HUES48 (cell line): Measurements from ENCODE around the gene PTPRN2.

Source experiments
- H3K27ac ChIP-seq: one replicate; pipeline ENCODE4 v1.7.0; 2013; ENCODE audit warnings: low read depth, low read length, inconsistent platforms
- H3K27me3 ChIP-seq: 2 replicates; pipeline ENCODE4 v1.6.1; 2013; ENCODE audit warnings: mild to moderate bottlenecking, low read length; ENCODE audit not compliant: control insufficient read depth, insufficient read depth
- H3K36me3 ChIP-seq: 2 replicates; pipeline ENCODE4 v1.6.1; 2013; ENCODE audit warnings: low read length; ENCODE audit not compliant: control insufficient read depth, insufficient read depth
- H3K4me1 ChIP-seq: 2 replicates; pipeline ENCODE4 v1.6.1; 2013; ENCODE audit warnings: mild to moderate bottlenecking, low read length; ENCODE audit not compliant: control insufficient read depth, insufficient read depth
- H3K4me3 ChIP-seq: 2 replicates; pipeline ENCODE4 v1.5.1; 2013; ENCODE audit warnings: mild to moderate bottlenecking, low read depth, low read length
- H3K9ac ChIP-seq: 2 replicates; pipeline ENCODE4 v1.6.1; 2013; ENCODE audit warnings: mild to moderate bottlenecking, low read depth, low read length, moderate library complexity
- H3K9me3 ChIP-seq: 2 replicates; pipeline ENCODE4 v1.6.1; 2013; ENCODE audit warnings: low read length; ENCODE audit not compliant: control insufficient read depth, insufficient read depth

Gene PTPRN2

GRCh38 chr7:157615101-157615817 lies 972.4 kb downstream of the PTPRN2 start:
- H3K4me3 ChIP-seq, result no peak overlapping the region
- H3K27me3 ChIP-seq, result peaks cover 19% of the 10 kb centered on the region; the same call in 1 of the 2 replicates
- no peak overlapping the region for H3K27ac ChIP-seq
- no peaks in the 10 kb centered on the region for H3K36me3 ChIP-seq
- no peaks in the 10 kb centered on the region for H3K9me3 ChIP-seq
- H3K4me1 ChIP-seq, result no peaks in the 10 kb centered on the region
- H3K9ac ChIP-seq, result no peak overlapping the region

GRCh38 chr7:157614457-157615020 lies 973.1 kb downstream of the PTPRN2 start:
- peaks cover 19% of the 10 kb centered on the region; the same call in 1 of the 2 replicates for H3K27me3 ChIP-seq
- H3K27ac ChIP-seq, result no peak overlapping the region
- no peak overlapping the region for H3K4me3 ChIP-seq
- no peaks in the 10 kb centered on the region for H3K9me3 ChIP-seq
- no peaks in the 10 kb centered on the region for H3K4me1 ChIP-seq
- no peaks in the 10 kb centered on the region for H3K36me3 ChIP-seq
- no peak overlapping the region for H3K9ac ChIP-seq

GRCh38 chr7:157613575-157614322 lies 973.9 kb downstream of the PTPRN2 start:
- Histone ChIP-seq H3K9ac (no peak overlapping the region), H3K4me3 (no peak overlapping the region), H3K9me3 (no peaks in the 10 kb centered on the region)

GRCh38 chr7:157612664-157613561 lies 974.7 kb downstream of the PTPRN2 start:
- Histone ChIP-seq H3K4me3 (no peak overlapping the region; the same call in 1 of the 2 replicates), H3K9me3 (no peaks in the 10 kb centered on the region), H3K9ac (no peak overlapping the region), H3K36me3 (no peaks in the 10 kb centered on the region), H3K27ac (no peak overlapping the region), H3K27me3 (peaks cover 19% of the 10 kb centered on the region; the same call in 1 of the 2 replicates), H3K4me1 (no peaks in the 10 kb centered on the region)

More at GRCh38 chr7:157613575-157614322, 973.9 kb downstream of the PTPRN2 start:
- Histone ChIP-seq H3K36me3 (no peaks in the 10 kb centered on the region), H3K27ac (no peak overlapping the region), H3K27me3 (peaks cover 19% of the 10 kb centered on the region; the same call in 1 of the 2 replicates), H3K4me1 (no peaks in the 10 kb centered on the region)

- no peak overlapping the region for H3K9ac ChIP-seq
- no peaks in the 10 kb centered on the region for H3K4me1 ChIP-seq
- no peak overlapping the region for H3K27ac ChIP-seq
- no peak overlapping the region for H3K4me3 ChIP-seq
- no peaks in the 10 kb centered on the region for H3K9me3 ChIP-seq
- no peaks in the 10 kb centered on the region for H3K36me3 ChIP-seq
- peaks cover 24% of the 10 kb centered on the region; the same call in 1 of the 2 replicates for H3K27me3 ChIP-seq
These were observed 975.5 kb downstream of the PTPRN2 start for GRCh38 chr7:157612009-157612663.

- Histone ChIP-seq H3K27me3 (peaks cover 25% of the 10 kb centered on the region; the same call in 1 of the 2 replicates), H3K9me3 (no peaks in the 10 kb centered on the region), H3K4me1 (no peaks in the 10 kb centered on the region), H3K4me3 (no peak overlapping the region), H3K9ac (no peak overlapping the region), H3K27ac (no peak overlapping the region), H3K36me3 (no peaks in the 10 kb centered on the region)
These were observed 976.3 kb downstream of the PTPRN2 start for GRCh38 chr7:157611341-157611740.

- H3K4me1 ChIP-seq, result no peaks in the 10 kb centered on the region
These were observed 976.8 kb downstream of the PTPRN2 start for GRCh38 chr7:157610671-157611295.

GRCh38 chr7:157609932-157610640 lies 977.5 kb downstream of the PTPRN2 start:
- Histone ChIP-seq H3K4me3 (no peak overlapping the region), H3K27me3 (peaks cover 27% of the 10 kb centered on the region; the same call in 1 of the 2 replicates), H3K4me1 (no peaks in the 10 kb centered on the region), H3K36me3 (no peaks in the 10 kb centered on the region), H3K27ac (no peak overlapping the region), H3K9me3 (no peaks in the 10 kb centered on the region), H3K9ac (no peak overlapping the region)

More at GRCh38 chr7:157610671-157611295, 976.8 kb downstream of the PTPRN2 start:
- Histone ChIP-seq H3K27me3 (peaks cover 25% of the 10 kb centered on the region; the same call in 1 of the 2 replicates), H3K36me3 (no peaks in the 10 kb centered on the region), H3K9ac (no peak overlapping the region), H3K4me3 (no peak overlapping the region), H3K27ac (no peak overlapping the region), H3K9me3 (no peaks in the 10 kb centered on the region)

- Histone ChIP-seq H3K27me3 (peaks cover 30% of the 10 kb centered on the region; the same call in 1 of the 2 replicates), H3K27ac (no peak overlapping the region), H3K36me3 (no peaks in the 10 kb centered on the region), H3K9me3 (no peaks in the 10 kb centered on the region), H3K4me1 (no peaks in the 10 kb centered on the region), H3K4me3 (no peak overlapping the region), H3K9ac (no peak overlapping the region)
These were observed 978.1 kb downstream of the PTPRN2 start for GRCh38 chr7:157609516-157609915.
